ENCODE results near the gene CTSC. TPM values are rescaled to one million over a fixed set of nuclear protein-coding genes. Genes with fewer than 3 reads are reported as not detected.

CTSC gene
- total and polyA plus RNA-seq, 12 donors, result 44.6 to 230 (median 121) TPM

DNA sequence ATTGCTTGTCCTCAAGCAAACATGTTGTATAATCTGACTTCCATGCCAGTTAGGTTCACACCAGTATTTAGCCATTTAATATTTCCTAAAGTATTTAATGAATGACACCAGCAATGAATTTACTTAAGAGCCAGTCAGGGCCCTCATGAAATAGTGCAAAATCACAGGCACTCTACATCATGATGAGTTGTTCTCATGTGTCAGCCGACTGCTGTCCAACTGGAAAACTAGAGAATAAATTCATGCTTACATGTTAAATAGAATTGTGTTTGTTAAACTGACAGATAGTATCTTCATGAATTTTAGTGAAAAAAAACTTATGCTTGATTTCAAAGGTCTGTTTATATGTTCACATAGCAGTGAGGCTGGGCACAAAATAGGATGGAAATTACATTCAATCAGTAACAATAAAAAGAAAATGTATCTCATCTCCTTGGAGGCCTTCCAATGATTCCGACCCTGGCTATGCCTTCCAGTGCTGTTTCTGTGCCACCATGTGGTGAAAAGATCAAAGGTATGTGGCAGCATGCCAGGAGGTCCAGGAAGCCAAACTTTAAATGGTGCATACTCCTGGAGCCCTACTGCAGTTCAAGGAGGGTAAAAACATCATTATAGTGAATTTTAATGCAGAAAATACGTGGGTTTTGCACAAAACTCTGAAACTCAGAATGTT lies 45.2 kb downstream of the CTSC start:
- DNase-seq, result peak; percentile 53 to 82 (median 75)
- Histone ChIP-seq H3K27me3 (no peaks in the 10 kb centered on the region), H3K4me1 (replicated peaks in 1 of 2) (peaks cover 2 to 12% of the 10 kb centered on the region in 2 donors), H3K9me3 (replicated peaks in 1 of 3) (no peaks in the 10 kb centered on the region), H3K4me3 (no peak overlapping the region), H3K27ac (no peak overlapping the region), H3K36me3 (replicated peaks in 1 of 2) (no peaks in the 10 kb centered on the region)
- intact Hi-C loops (cut with DNase I), result no loop called here
- WGBS, 4 donors, result 31 to 44% (median 39%) methylated on average over 3 of the region's 3 CpGs
- no peak for TF ChIP-seq POLR2A (IDR thresholded peaks at IDR 0.05)
- TF ChIP-seq, protein P1, sequence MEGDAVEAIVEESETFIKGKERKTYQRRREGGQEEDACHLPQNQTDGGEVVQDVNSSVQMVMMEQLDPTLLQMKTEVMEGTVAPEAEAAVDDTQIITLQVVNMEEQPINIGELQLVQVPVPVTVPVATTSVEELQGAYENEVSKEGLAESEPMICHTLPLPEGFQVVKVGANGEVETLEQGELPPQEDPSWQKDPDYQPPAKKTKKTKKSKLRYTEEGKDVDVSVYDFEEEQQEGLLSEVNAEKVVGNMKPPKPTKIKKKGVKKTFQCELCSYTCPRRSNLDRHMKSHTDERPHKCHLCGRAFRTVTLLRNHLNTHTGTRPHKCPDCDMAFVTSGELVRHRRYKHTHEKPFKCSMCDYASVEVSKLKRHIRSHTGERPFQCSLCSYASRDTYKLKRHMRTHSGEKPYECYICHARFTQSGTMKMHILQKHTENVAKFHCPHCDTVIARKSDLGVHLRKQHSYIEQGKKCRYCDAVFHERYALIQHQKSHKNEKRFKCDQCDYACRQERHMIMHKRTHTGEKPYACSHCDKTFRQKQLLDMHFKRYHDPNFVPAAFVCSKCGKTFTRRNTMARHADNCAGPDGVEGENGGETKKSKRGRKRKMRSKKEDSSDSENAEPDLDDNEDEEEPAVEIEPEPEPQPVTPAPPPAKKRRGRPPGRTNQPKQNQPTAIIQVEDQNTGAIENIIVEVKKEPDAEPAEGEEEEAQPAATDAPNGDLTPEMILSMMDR (IDR thresholded peaks at IDR 0.05), result peak in 5 of 6 experiments; percentile 17 to 39 (median 32)

DNA sequence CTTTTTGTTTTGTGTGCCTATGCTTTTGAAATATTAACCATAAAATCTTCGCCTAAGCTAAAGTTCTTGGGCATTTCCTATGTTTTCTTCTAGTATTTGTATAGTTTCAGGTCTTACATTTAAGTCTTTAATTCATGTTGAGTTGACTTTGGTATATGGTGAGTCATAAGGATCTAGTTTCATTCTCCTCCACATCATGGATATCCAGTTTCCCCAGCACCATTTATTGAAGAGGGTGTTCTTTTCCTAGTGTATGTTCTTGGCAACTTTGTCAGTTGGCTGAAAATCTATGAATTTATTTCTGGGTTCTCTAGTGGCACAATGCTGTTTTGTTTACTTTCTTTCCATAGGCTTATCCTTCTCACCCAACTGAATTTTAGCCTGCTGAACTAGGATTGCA lies 49.0 kb downstream of the CTSC start:
- H3K9me3 ChIP-seq (replicated peaks in 1 of 3), result no peaks in the 10 kb centered on the region
- H3K27me3 ChIP-seq, result no peaks in the 10 kb centered on the region
- peaks cover 0 to 24% of the 10 kb centered on the region in 2 donors for H3K4me1 ChIP-seq (replicated peaks in 1 of 2)
- 96 to 98% (median 97%) methylated on average over 1 of the region's 1 CpG for WGBS, 4 donors
- no peaks in the 10 kb centered on the region for H3K36me3 ChIP-seq (replicated peaks in 1 of 2)
- DNase-seq, result no peak
- H3K27ac ChIP-seq, result no peak overlapping the region
- TF ChIP-seq POLR2A (IDR thresholded peaks at IDR 0.05), result no peak
- TF ChIP-seq, protein P1 (IDR thresholded peaks at IDR 0.05), result no peak
- intact Hi-C loops (cut with DNase I), result no loop called here
- no peak overlapping the region for H3K4me3 ChIP-seq

DNA sequence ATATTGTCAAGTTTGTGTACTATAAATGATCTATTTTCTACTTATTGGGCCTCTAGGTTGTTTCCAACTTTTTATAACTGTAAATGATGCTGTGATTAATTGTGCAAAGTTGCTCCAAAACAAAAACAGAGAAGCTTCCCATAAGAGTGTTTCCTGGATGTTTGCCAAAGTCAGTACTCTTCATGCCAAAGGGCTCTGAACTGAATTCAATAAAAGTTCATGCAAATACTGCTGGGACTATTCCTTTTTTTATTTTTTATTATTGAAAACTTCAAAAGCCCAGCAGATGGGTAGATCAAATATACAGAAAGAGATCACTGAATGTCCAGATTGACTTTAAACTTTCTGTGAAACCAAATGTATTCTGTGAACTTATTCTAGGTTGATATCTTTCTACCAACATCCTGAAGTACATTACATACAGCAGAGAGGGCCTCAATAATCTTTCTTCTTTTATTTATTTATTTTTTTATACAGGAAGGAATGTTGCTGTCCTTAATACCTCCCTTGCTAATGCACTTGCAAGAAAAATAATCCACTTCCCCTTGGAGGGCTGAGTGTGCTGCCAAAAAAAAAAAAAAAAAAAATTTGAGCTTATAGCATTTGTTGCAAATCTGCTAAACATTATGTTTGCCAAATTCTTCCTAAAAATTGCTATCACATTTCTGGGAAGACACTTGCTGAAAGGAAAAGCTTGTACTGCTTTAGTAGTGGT lies 53.0 kb downstream of the CTSC start:
- no peak overlapping the region for H3K4me3 ChIP-seq
- intact Hi-C loops (cut with DNase I), result no loop called here
- TF ChIP-seq POLR2A (IDR thresholded peaks at IDR 0.05), result no peak
- TF ChIP-seq, protein P1 (IDR thresholded peaks at IDR 0.05), result no peak
- no peak for DNase-seq
- H3K27ac ChIP-seq, result no peak overlapping the region
- peaks cover 0 to 21% of the 10 kb centered on the region in 2 donors for H3K4me1 ChIP-seq (replicated peaks in 1 of 2)
- no peaks in the 10 kb centered on the region for H3K36me3 ChIP-seq (replicated peaks in 1 of 2)
- H3K9me3 ChIP-seq (replicated peaks in 1 of 3), result no peaks in the 10 kb centered on the region
- no peaks in the 10 kb centered on the region for H3K27me3 ChIP-seq

DNA sequence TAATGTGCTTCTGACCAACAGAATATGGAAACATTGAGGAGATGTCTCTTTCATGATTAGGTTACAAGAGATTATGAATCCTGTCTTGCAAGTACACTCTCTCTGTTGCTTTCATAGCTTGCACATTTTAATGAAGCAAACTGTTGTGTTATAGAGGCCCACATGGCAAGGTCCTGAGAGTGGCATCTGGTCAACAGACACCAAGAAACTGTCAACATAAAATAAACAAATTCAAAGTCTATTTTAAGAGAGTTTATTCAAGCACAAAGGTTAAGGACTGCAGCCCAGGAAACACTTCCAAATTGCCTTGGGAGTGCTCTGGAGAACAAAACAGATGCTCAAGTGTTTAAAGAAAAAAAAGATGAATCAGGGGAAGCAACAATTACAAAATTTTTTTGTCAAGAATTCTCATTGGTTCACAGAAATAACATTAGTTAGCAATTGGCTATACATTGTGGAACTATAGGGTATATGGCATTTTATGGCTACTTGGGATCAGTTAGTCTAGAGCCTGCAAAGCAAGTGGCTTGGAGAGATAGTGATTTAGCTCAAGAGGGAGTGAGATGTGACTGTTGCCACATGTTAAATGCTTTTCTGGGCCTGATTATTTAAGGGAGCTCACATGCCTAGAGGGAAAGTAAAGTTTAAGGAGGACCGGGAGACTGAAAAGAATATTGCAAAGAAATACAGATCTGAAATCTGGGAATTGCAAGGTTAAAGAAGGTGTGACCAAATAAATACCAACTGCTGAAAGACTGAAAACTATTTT lies 54.6 kb downstream of the CTSC start:
- 84 to 96% (median 92%) methylated on average over 1 of the region's 1 CpG for WGBS, 4 donors
- peaks cover 0 to 21% of the 10 kb centered on the region in 2 donors for H3K4me1 ChIP-seq (replicated peaks in 1 of 2)
- H3K27me3 ChIP-seq, result no peaks in the 10 kb centered on the region
- no peaks in the 10 kb centered on the region for H3K9me3 ChIP-seq (replicated peaks in 1 of 3)
- no peak for TF ChIP-seq POLR2A (IDR thresholded peaks at IDR 0.05)
- TF ChIP-seq, protein P1 (IDR thresholded peaks at IDR 0.05), result no peak
- H3K36me3 ChIP-seq (replicated peaks in 1 of 2), result no peaks in the 10 kb centered on the region
- no peak overlapping the region for H3K27ac ChIP-seq
- intact Hi-C loops (cut with DNase I), result no loop called here
- no peak for DNase-seq
- H3K4me3 ChIP-seq, result no peak overlapping the region
